DOHH2 (cell line): ENCODE data around the gene C20orf204.

Experiments
- CTCF ChIP-seq: fragments of 200-600 bp; sonication (generic); IDR thresholded peaks from one replicate; pipeline ENCODE4 v1.5.1; 2014; ENCODE audit warnings: antibody characterized with exemption, mild to moderate bottlenecking, low read depth, low read length; ENCODE audit not compliant: poor library complexity, severe bottlenecking
- EZH2phosphoT487 ChIP-seq: fragments of 200-600 bp; sonication (generic); IDR thresholded peaks from 2 replicates; pipeline ENCODE4 v1.6.1; 2017; ENCODE audit warnings: borderline replicate concordance, mild to moderate bottlenecking, antibody characterized with exemption, low read length, moderate library complexity, mixed read lengths

DNA sequence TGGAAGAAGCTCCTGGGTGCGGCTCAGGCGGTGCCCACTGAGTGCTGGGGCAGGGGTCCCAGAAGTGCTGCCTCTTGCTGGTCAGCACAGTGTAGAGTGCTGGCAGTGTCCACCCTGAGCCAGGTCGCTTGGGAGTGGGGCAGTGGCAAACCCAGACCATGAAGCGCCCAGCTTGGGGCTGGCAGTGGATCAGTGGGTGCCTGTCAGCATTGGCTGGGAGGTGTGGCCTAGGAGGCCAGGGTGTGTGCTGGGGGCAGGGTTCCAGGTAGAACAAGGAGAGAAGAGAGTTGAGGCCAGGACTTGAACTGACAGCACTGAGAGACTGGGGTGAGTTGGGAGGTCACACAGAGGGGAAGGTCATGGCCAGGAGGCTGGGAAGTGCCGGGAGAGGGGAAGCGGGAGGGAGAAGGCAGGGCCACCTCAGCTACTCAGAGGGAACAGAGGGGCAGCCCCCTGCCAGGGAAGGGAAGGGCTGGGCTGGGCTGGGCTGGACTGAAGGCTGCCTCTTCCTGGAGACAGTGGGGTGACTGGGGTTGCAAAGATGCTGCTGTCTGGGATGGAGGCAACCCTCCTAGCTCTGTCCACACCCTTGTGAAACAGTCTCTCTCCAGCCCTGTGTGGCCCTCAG is 31.1 kb downstream of the C20orf204 start:
- no peak for TF ChIP-seq CTCF
- no peak for TF ChIP-seq EZH2phosphoT487
